ENCODE data around the gene SHMT2.

The SHMT2 gene

GRCh38 chr12:57227315-57228115 lies 2.0 kb upstream of the SHMT2 start:
- no peak for DNase-seq

GRCh38 chr12:57229046-57229633 lies 371 bp upstream of the SHMT2 start:
- DNase-seq: peak in 1 of 5 experiments; percentile 51

- DNase-seq: no peak
Observed at GRCh38 chr12:57230381-57231155, 1.1 kb downstream of the SHMT2 start.

- DNase-seq: no peak
Observed at GRCh38 chr12:57231276-57232021, 1.9 kb downstream of the SHMT2 start.

- DNase-seq: no peak
Observed at GRCh38 chr12:57232156-57232756, 2.7 kb downstream of the SHMT2 start.

GRCh38 chr12:57233357-57234232 lies 4.1 kb downstream of the SHMT2 start:
- no peak for DNase-seq

GRCh38 chr12:57234233-57234570 lies 4.7 kb downstream of the SHMT2 start:
- no peak for DNase-seq

GRCh38 chr12:57234571-57235016 lies 5.1 kb downstream of the SHMT2 start:
- DNase-seq: no peak

- DNase-seq: no peak
Observed at GRCh38 chr12:57235017-57235727, 5.7 kb downstream of the SHMT2 start.

GRCh38 chr12:57235728-57236131 lies 6.2 kb downstream of the SHMT2 start:
- no peak for DNase-seq

- DNase-seq: no peak
Observed at GRCh38 chr12:57236201-57236924, 6.9 kb downstream of the SHMT2 start.

GRCh38 chr12:57236925-57237595 lies 7.5 kb downstream of the SHMT2 start:
- DNase-seq: no peak

GRCh38 chr12:57237596-57237931 lies 8.1 kb downstream of the SHMT2 start:
- DNase-seq: no peak

- peak in 1 of 5 experiments; percentile 53 for DNase-seq
Observed at GRCh38 chr12:57237932-57238853, 8.7 kb downstream of the SHMT2 start.

GRCh38 chr12:57238854-57239554 lies 9.5 kb downstream of the SHMT2 start:
- DNase-seq: peak; percentile 76 to 85 (median 80)

- DNase-seq: no peak
Observed at GRCh38 chr12:57239587-57240065, 10.1 kb downstream of the SHMT2 start.
